AG08395 (cell line): ENCODE data around the gene ST7.
"Not testable (repeated sequence)": the region's sequence is repeated elsewhere in the genome, so short reads cannot be mapped to it uniquely, and the experiment has no call there.

ENCODE experiments used
- DNase-seq: peaks from one replicate; pipeline ENCODE4 v3.0.0; 2012; ENCODE audit warnings: mixed read lengths, low spot score

ST7 gene

GRCh38 chr7:116953372-116953905, at the start of gene ST7:
TSS of gene ST7 (plus strand) at chr7:116953501. CDS start at chr7:116953541, 40 bp downstream.
- peak; percentile 68 for DNase-seq

GRCh38 chr7:116906391-116906790, 46.9 kb upstream of the ST7 start:
- no peak for DNase-seq

GRCh38 chr7:116910383-116910782, 42.9 kb upstream of the ST7 start:
- DNase-seq = no peak

- no peak for DNase-seq
Observed at GRCh38 chr7:116911801-116912200, 41.5 kb upstream of the ST7 start.

GRCh38 chr7:116912269-116912909, 40.9 kb upstream of the ST7 start:
- no peak for DNase-seq

- no peak for DNase-seq
Observed at GRCh38 chr7:116918704-116919103, 34.6 kb upstream of the ST7 start.

GRCh38 chr7:116920359-116920758, 32.9 kb upstream of the ST7 start:
- DNase-seq = no peak

DNA sequence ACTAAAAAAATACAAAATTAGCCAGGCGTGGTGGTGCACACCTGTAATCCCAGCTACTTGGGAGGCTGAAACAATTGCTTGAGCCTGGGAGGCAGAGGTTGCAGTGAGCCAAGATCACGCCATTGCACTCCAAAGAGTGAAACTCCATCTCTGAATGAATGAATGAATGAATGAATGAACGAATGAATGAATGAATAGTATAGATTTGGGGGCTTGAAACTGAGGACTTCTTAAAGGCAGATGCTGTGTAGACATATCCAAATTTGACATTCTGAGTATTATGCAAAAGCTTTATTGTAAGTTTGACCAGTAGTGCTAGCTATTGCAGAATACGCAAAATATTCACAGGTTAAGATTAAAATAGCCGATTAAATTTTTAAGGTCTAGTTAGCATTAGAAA, 30.8 kb upstream of the ST7 start:
- DNase-seq = no peak

DNA sequence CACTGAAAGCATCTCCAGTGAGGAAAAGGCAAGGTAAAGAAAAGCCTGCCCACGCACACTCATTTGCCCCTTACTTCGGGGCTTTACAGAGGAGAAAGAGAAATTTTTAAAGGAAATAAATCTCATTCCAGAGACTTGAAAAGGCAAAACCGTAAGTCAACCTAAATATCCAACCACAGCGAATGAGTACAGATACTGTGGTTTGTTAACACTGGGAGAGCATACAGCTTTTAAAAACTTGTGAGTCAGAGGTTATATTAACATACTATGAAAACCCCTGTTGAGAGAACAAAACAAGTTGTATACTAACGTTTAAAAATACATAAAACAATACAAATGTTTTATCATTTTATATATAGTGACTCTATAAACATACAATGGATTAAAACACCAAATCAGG, 28.6 kb upstream of the ST7 start:
- no peak for DNase-seq

DNA sequence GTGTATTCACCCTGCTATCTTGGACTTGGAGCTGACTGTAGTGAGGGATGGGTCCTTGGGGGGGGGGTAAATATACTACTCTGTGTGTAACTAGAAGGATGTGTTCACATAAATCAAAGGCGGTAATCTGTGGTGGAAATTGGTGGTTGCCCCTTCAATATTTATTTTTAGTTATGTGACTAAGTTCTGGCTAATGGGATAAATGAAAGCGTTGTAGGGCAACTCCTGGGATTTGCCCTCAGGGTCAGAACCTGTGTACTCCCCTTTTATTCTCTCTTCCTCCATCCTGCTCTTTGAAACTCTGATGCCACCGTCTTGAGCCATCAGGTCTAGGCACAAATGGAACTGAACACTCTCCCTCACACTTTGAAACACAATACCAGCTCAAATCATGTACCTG, 24.3 kb upstream of the ST7 start:
- DNase-seq = no peak

GRCh38 chr7:116929914-116930913, 23.1 kb upstream of the ST7 start:
- DNase-seq = peak; percentile 82

- no peak for DNase-seq
Observed at GRCh38 chr7:116932566-116932965, 20.7 kb upstream of the ST7 start.

DNA sequence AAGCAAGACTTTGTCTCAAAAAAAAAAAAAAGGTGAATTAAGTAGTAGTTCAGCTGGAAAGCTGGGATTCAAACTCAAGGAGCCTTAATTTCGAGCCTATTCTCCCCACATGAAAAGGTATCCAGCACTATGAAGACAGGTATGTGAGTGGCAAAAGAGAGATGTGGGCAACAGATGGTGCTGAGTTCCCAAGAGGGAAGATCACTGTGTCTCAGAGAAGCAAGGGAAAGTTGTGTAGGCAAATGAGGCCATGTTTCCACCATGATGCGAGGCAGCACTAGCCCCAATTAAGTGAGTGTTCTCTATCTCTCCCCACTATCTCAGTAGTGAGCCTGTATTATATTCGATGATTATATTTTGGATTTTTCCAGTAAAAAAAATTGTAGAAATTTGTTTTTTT, 19.8 kb upstream of the ST7 start:
- DNase-seq = no peak

GRCh38 chr7:116934580-116934979, 18.7 kb upstream of the ST7 start:
- DNase-seq = no peak

GRCh38 chr7:116936844-116937243, 16.5 kb upstream of the ST7 start:
- not testable (repeated sequence) for DNase-seq

GRCh38 chr7:116938678-116939077, 14.6 kb upstream of the ST7 start:
- DNase-seq = no peak

GRCh38 chr7:116940689-116941370, 12.5 kb upstream of the ST7 start:
- DNase-seq = no peak

DNA sequence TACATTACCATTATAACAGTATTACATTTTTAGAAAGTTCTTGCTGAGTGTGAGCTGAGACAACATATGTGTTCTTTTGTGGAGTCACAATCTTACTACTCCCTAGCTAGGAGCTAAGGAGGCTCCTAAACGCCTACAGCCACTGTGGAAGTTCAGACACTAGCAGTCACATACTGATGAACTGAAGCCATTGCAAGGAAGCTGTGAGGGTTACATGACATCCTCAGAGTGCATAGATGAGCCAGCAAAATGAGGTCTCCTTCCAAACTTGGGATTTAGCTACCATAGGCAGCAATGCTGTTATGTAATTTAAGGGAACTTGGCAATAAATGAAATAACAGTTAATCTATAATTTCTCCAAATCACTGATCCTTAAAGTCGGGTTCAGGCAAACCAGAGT, 10.8 kb upstream of the ST7 start:
- no peak for DNase-seq

DNA sequence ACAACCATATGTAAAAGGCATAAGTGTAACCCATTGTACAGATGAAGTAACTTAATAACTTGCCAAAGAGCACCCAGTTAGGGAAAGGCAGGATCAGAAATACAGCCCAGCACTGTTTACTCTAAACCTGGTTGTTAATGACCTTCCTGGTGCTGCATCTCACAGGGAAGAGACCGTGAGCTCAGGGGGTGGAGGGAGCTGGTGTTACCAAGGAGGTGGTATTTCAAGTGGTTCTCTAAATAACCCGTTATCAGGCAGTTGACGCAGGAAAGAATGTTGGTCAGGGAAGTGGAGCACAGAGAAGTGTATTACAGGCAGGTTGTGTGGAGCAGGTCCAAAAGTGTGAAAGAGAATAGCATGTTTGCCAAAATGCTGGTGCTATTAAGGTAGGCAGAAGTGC, 4.4 kb upstream of the ST7 start:
- DNase-seq = no peak

- no peak for DNase-seq
Observed at GRCh38 chr7:116949941-116950801, 3.1 kb upstream of the ST7 start.

GRCh38 chr7:116950889-116951351, 2.4 kb upstream of the ST7 start:
- no peak for DNase-seq
